Adipose tissue (tissue), 3 donors: ENCODE measurements around the gene SIRT2. TPM values are rescaled to one million over a fixed set of nuclear protein-coding genes. Genes with fewer than 3 reads are reported as not detected.
A peak's percentile ranks its signal among the peaks of the same experiment; 100 is the strongest.

ENCODE experiments used
- H3K27ac ChIP-seq: one replicate; pipeline ENCODE4 v1.5.1; 2013; ENCODE audit warnings: low read depth, low read length
- WGBS, 3 donors: extraction: QIAGEN DNeasy Blood & Tissue Kit; methylation state at CpG; one replicate each; pipeline ENCODE4 v1.1.7; 2013; 5-methylcytosine and 5-hydroxymethylcytosine counted together
- polyA plus RNA-seq, 3 donors: library from polyadenylated mRNA; stranded (reverse); fragments of 200-250 nt; gene quantifications; one replicate each; pipeline ENCODE4 v1.2.3, GENCODE V29; 2013
- donor health status: healthy with polysubstance abuse.
- donor health status: Bipolar disorder and iron deficiency.
- donor health status: healthy.

Gene SIRT2
- polyA plus RNA-seq, 3 donors, result 27.9 to 79.1 (median 61.5) TPM

GRCh38 chr19:38852231-38853044, 47.0 kb downstream of the SIRT2 start:
- WGBS, 3 donors, result 1 to 2% (median 2%) methylated on average over 42 to 52 of the region's 52 CpGs
- H3K27ac ChIP-seq, result peak overlapping the region; percentile 97

DNA sequence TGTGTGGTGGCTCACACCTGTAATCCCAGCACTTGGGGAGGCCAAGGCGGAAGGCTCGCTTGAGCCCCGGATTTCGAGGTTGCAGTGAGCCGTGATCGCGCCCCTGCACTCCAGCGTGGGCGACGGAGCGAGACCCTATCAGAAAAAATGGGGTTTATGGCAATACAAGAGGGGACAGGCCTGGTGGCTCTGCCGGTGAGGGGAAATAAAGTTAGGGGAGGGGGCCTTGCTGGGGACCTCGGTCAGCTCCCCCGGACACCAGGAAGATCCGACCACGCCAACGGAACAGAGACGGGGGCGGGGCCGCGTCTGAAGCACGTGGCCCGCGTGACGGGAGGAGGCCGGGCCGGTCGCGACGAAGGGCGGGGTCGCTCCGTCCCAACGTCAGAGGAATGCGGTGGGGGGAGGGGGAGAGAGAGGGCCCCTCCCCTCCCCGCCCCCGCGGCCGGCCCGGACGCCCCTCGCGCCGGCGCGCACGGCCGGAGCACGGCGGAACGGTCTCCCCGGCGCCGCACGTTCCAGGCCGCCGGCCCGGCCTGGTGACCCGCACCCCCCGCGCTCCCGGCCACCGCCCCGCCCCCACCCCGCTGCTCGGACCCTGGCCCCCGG, 47.7 kb downstream of the SIRT2 start:
- peak overlapping the region; percentile 98 for H3K27ac ChIP-seq
- 0 to 1% (median 1%) methylated on average over 33 to 65 of the region's 67 CpGs for WGBS, 3 donors

GRCh38 chr19:38850976-38851621, 48.3 kb downstream of the SIRT2 start:
- 2% methylated on average over 40 of the region's 40 CpGs for WGBS, 3 donors

GRCh38 chr19:38850436-38850975, 48.9 kb downstream of the SIRT2 start:
- peak overlapping the region; percentile 98 for H3K27ac ChIP-seq
- WGBS, 3 donors, result 0% methylated on average over 26 of the region's 26 CpGs

More at GRCh38 chr19:38850976-38851621, 48.3 kb downstream of the SIRT2 start:
- peak overlapping the region; percentile 98 for H3K27ac ChIP-seq

- 0 to 1% (median 0%) methylated on average over 36 to 50 of the region's 50 CpGs for WGBS, 3 donors
- peak within 1 kb of the TSS; percentile 98 for H3K27ac ChIP-seq
Observed at GRCh38 chr19:38849860-38850435, 49.5 kb downstream of the SIRT2 start, which contains the start of gene HNRNPL. Gene HNRNPL (minus strand): TSS chr19:38849986. CDS start chr19:38849966, 20 bp downstream.

DNA sequence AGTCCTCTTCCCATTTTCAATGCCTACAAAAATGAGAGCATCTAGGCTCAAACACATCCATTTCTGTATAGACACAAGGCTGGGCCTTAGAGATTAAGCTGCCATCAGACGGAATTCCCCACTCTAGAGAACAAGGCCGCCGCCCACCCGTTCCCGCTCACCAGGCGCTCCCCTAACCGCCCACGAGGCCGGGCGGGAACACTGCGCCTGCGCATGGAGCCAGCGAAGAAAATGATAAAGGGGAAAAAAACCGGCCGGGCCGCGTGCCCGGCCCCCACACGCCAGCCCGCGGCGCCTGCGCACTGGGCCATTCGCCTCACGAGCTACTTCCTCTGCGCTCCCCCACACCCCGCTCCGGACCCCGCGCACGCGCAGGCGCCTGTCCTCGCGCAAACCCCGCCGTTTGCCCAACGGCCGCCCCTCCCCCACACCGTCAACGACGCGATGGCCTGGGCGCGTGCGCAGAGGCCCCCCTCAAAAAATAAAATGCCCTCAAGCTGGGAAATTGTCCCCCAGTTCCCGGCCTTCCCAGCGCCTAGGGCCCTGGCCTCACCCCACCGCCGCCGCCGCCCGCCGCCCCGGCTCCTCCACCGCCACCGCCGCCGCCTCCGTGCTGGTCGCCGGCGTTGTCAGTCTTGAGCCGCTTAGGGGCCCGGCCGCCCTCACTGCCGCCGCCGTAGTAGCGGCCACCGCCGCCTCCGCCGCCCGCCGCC, 50.1 kb downstream of the SIRT2 start:
- 1% methylated on average over 57 to 76 of the region's 76 CpGs for WGBS, 3 donors
- peak overlapping the region; percentile 98 for H3K27ac ChIP-seq

GRCh38 chr19:38848299-38849146, 50.9 kb downstream of the SIRT2 start:
- no peak overlapping the region for H3K27ac ChIP-seq
- 16 to 30% (median 22%) methylated on average over 22 of the region's 22 CpGs for WGBS, 3 donors

DNA sequence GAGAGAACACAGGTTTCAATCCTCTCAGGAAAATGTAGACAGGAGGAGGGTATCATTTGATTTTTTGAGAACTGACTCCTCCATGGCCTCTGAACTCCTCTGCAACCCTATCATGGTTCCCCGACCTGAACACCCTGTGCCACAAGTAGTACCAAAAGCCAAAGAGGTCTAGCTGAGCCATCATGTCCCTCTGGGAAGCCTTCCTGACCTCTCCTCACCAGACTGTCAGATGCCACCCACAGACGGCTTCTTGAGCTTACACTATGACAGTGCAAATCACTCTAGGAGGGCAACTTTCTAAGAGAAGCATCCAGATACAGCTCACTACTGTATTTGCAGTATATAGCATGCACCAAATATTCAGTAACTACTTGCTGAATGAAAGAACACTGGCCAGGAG, 53.3 kb downstream of the SIRT2 start:
- H3K27ac ChIP-seq, result no peak overlapping the region
- 72 to 86% (median 74%) methylated on average over 2 of the region's 2 CpGs for whole genome bisulfite sequencing, 3 donors

DNA sequence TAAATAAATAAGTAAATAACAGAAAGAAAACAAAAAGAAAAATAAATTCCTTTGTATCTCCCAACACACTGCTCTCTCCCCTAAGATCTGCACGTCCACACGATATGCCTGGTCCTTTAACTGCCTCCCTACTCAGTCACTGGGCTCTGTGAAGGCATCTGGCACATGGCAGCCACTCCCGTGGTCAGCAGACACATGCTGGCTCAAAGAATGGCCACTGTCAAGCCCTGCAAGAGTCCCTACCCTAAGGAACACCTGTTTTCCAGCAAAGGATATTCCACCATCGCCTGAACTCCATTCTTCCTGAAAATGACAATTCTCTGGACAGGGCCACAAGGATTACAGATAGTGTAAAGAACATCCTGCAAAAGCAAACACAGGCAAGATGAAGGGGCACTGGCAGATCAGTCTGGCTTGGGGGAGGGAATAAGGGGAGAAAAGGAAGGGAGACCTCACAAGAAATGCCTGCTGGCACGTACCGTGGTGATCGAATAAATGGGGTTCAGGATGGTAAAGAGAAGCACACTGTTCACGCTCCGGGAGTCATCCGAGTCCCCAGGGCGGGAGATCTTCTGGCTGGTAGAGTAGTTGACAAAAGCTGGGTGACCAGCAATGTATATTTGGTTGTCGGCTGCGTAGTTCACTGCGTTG, 53.9 kb downstream of the SIRT2 start:
- H3K27ac ChIP-seq, result no peak overlapping the region
- 88 to 93% (median 90%) methylated on average over 14 of the region's 14 CpGs for WGBS, 3 donors

DNA sequence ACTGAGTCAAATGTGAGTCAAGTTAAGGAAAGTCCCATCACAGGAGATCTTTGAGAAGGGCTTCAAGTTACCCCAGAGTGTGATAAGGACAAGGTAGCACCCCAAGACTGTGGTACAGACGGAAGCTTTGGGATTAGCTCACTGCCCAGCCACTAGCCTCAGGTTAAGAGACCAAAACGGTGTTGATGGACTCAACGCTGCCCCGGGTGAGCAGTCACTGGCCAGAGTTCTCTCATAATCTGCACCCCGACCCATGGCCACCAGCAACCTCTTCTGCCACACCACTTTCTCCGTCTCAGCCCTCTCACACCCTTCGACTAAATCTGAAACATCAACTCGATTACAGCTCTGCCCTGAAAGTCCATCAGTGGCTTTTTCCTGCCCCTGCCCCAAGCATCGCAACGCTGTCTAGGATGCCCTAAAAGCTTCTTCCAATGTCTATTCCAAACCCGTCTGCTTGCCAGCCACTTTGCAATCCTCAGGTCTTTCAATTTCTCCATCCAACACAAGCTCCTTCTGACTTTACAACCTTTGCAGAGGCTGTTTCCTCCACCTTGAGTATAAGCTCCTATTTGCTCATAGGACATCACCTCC, 55.2 kb downstream of the SIRT2 start:
- 90 to 91% (median 90%) methylated on average over 11 of the region's 11 CpGs for WGBS, 3 donors
- no peak overlapping the region for H3K27ac ChIP-seq

GRCh38 chr19:38843175-38843758, 56.2 kb downstream of the SIRT2 start:
- no peak overlapping the region for H3K27ac ChIP-seq
- WGBS, 3 donors, result 95 to 96% (median 95%) methylated on average over 9 of the region's 9 CpGs

GRCh38 chr19:38842439-38843174, 56.8 kb downstream of the SIRT2 start:
- WGBS, 3 donors, result 84 to 88% (median 88%) methylated on average over 17 of the region's 17 CpGs
- H3K27ac ChIP-seq, result no peak overlapping the region

- 81 to 93% (median 87%) methylated on average over 19 of the region's 19 CpGs for WGBS, 3 donors
- no peak overlapping the region for H3K27ac ChIP-seq
Observed at GRCh38 chr19:38841787-38842438, 57.5 kb downstream of the SIRT2 start.

DNA sequence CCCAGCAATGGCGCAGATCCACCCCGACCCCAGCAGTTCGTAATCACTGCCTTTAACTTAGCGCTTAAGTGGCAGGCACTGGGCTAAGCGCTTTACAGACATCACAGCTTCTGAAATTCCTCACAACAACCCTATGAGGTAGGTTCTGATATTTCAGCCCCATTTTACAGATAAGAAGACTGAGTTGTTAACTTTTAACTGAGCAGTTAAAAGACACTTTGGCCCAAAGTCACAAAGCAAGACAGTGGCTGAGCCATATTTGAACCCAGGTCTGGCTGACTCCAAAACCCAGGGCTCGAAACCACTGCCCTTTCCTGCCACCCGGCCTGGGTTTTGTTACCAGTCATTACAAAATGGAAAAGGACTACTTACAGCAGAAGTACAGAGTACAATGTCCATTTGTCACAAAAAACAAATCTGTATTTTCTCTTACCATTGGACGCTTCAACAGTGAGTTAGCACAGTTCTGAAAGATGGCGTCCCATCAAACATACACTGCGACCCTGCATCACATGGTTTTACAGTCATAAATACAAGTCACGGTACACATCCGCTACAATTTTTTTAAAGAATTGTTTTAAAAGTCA, 58.1 kb downstream of the SIRT2 start:
- 70 to 93% (median 92%) methylated on average over 12 of the region's 12 CpGs for WGBS, 3 donors
- H3K27ac ChIP-seq, result no peak overlapping the region

- no peak overlapping the region for H3K27ac ChIP-seq
- WGBS, 3 donors, result 48 to 84% (median 80%) methylated on average over 5 of the region's 5 CpGs
Observed at GRCh38 chr19:38840583-38840968, 58.8 kb downstream of the SIRT2 start.
